C4-2B (cell line): ENCODE results near the gene U2AF2.

ENCODE experiments used
- ZFX ChIP-seq: fragments of 450-650 bp; IDR thresholded peaks from 2 replicates; pipeline ENCODE4 v1.6.1; 2017
- TF ChIP-seq, protein P1 (sequence below): fragments of 450-650 bp; conservative IDR thresholded peaks from 2 replicates; pipeline ENCODE4 v1.5.1; 2017; ENCODE audit warnings: mild to moderate bottlenecking

GRCh38 chr19:55606471-55606787 is 48.4 kb upstream of the U2AF2 start:
- TF ChIP-seq, protein P1, sequence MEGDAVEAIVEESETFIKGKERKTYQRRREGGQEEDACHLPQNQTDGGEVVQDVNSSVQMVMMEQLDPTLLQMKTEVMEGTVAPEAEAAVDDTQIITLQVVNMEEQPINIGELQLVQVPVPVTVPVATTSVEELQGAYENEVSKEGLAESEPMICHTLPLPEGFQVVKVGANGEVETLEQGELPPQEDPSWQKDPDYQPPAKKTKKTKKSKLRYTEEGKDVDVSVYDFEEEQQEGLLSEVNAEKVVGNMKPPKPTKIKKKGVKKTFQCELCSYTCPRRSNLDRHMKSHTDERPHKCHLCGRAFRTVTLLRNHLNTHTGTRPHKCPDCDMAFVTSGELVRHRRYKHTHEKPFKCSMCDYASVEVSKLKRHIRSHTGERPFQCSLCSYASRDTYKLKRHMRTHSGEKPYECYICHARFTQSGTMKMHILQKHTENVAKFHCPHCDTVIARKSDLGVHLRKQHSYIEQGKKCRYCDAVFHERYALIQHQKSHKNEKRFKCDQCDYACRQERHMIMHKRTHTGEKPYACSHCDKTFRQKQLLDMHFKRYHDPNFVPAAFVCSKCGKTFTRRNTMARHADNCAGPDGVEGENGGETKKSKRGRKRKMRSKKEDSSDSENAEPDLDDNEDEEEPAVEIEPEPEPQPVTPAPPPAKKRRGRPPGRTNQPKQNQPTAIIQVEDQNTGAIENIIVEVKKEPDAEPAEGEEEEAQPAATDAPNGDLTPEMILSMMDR: peak; percentile 67; the same call in 1 of the 2 replicates
- no peak for TF ChIP-seq ZFX
